ENCODE results near the gene ACSM4. TPM values are rescaled to one million over a fixed set of nuclear protein-coding genes. Genes with fewer than 3 reads are reported as not detected.
"Not testable (repeated sequence)": the region's sequence is repeated elsewhere in the genome, so short reads cannot be mapped to it uniquely, and the experiment has no call there.

Gene ACSM4
- total and polyA plus RNA-seq, 12 donors: not detected

DNA sequence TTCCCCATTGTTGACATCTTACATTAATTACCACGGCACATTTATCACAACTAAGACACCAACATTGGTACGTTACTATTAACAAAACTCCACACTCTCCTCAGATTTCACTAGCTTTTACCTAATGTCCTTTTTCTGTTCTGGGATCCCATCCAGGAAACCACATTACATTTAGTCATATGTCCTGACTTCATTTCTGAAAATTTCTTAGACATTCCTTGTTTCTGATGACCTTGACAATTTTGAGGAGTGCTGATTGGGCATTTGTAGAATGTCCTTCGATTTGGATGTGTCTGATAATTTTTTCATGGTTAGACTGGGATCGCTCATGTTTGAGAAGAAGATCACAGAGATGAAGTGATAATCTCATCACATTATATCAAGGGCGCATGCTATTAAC lies 34.6 kb upstream of the ACSM4 start:
- 51 to 67% (median 53%) methylated on average over 5 of the region's 5 CpGs for WGBS, 4 donors
- no peak for DNase-seq
- Histone ChIP-seq H3K27me3 (no peaks in the 10 kb centered on the region), H3K4me1 (replicated peaks in 1 of 2) (no peaks in the 10 kb centered on the region), H3K36me3 (replicated peaks in 1 of 2) (no peaks in the 10 kb centered on the region), H3K4me3 (no peak overlapping the region), H3K27ac (no peak overlapping the region), H3K9me3 (replicated peaks in 1 of 3) (no peaks in the 10 kb centered on the region)
- TF ChIP-seq CTCF (IDR thresholded peaks at IDR 0.05) (no peak), POLR2A (IDR thresholded peaks at IDR 0.05) (no peak)
- intact Hi-C loops (cut with DNase I): no loop called here

GRCh38 chr12:7271893-7272514 lies 31.9 kb upstream of the ACSM4 start:
- no peak for DNase-seq
- no peaks in the 10 kb centered on the region for H3K4me1 ChIP-seq (replicated peaks in 1 of 2)
- no peaks in the 10 kb centered on the region for H3K27me3 ChIP-seq
- 83 to 90% (median 88%) methylated on average over 5 of the region's 5 CpGs for WGBS, 4 donors
- intact Hi-C loops (cut with DNase I): no loop called here
- H3K9me3 ChIP-seq (replicated peaks in 1 of 3): no peaks in the 10 kb centered on the region
- no peak overlapping the region for H3K4me3 ChIP-seq
- no peaks in the 10 kb centered on the region for H3K36me3 ChIP-seq (replicated peaks in 1 of 2)
- no peak for TF ChIP-seq CTCF (IDR thresholded peaks at IDR 0.05)
- no peak for TF ChIP-seq POLR2A (IDR thresholded peaks at IDR 0.05)
- H3K27ac ChIP-seq: no peak overlapping the region

DNA sequence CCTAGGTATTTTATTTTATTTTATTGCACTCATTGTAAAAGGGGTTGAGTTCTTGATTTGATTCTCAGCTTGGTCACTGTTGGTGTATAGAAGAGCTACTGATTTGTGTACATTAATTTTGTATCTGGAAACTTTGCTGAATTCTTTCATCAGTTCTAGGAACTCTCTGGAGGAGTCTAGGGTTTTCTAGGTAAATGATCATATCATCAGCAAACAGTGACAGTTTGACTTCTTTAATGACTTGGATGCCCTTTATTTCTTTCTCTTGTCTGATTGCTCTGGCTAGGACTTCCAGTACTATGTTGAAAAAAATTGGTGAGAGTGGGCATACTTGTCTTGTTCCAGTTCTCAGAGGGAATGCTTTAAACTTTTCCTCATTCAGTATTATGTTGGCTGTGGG lies 28.4 kb upstream of the ACSM4 start:
- H3K4me1 ChIP-seq (replicated peaks in 1 of 2); DNase-seq; H3K4me3 ChIP-seq; H3K36me3 ChIP-seq (replicated peaks in 1 of 2); intact Hi-C loops (cut with DNase I); H3K27me3 ChIP-seq; H3K9me3 ChIP-seq (replicated peaks in 1 of 3); H3K27ac ChIP-seq: not testable (repeated sequence)

DNA sequence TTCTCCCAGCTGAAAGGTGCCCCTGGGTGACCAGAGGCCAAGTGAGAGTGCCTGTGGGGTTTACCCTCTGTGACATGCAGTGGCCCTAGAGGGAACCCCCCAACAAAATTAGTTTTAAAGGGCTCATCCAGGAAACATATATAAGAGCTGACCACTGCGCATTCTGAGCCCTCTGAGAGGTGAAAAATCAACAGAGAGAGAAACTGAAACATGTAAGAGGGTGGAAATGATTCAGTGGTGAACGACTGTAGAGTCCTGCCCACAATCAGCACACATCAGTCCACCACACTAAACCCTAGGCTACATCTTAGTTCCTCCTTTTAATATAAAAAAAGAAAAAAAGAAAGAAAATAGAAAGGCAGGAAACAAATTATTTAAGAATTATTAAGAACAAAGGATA lies 21.0 kb upstream of the ACSM4 start:
- H3K27ac ChIP-seq: no peak overlapping the region
- no peak for DNase-seq
- H3K4me3 ChIP-seq: no peak overlapping the region
- intact Hi-C loops (cut with DNase I): no loop called here
- no peaks in the 10 kb centered on the region for H3K4me1 ChIP-seq (replicated peaks in 1 of 2)
- peaks cover 3% of the 10 kb centered on the region for H3K27me3 ChIP-seq
- WGBS, 4 donors: 49 to 59% (median 54%) methylated on average over 2 of the region's 2 CpGs
- H3K36me3 ChIP-seq (replicated peaks in 1 of 2): no peaks in the 10 kb centered on the region
- H3K9me3 ChIP-seq (replicated peaks in 1 of 3): no peaks in the 10 kb centered on the region
- no peak for TF ChIP-seq POLR2A (IDR thresholded peaks at IDR 0.05)
- TF ChIP-seq CTCF (IDR thresholded peaks at IDR 0.05): no peak

- no peak for DNase-seq
- Histone ChIP-seq H3K27me3 (no peaks in the 10 kb centered on the region), H3K9me3 (replicated peaks in 1 of 3) (no peaks in the 10 kb centered on the region), H3K4me3 (no peak overlapping the region), H3K4me1 (replicated peaks in 1 of 2) (no peaks in the 10 kb centered on the region), H3K36me3 (replicated peaks in 1 of 2) (no peaks in the 10 kb centered on the region), H3K27ac (no peak overlapping the region)
- no peak for TF ChIP-seq POLR2A (IDR thresholded peaks at IDR 0.05)
- TF ChIP-seq CTCF (IDR thresholded peaks at IDR 0.05): no peak
- intact Hi-C loops (cut with DNase I): no loop called here
- WGBS, 4 donors: 35 to 60% (median 52%) methylated on average over 2 of the region's 2 CpGs
Measured at GRCh38 chr12:7289743-7290142, 14.1 kb upstream of the ACSM4 start.

DNA sequence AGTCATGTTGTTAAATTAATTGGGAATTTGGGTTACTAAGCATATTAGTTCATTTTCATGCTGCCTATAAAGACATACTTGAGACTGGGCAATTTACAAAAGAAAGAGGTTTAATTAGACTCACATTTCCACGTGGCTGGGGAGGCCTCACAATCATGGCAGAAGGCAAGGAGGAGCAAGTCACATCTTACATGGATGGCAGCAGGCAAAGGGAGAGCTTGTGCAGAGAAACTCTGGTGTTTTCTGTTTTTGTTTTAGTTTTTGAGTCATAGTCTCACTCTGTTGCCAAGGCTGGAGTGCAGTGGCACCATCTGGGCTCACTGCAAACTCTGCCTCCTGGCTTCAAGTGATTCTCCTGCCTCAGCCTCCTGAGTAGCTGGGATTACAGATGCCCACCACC lies 13.3 kb upstream of the ACSM4 start:
- H3K36me3 ChIP-seq (replicated peaks in 1 of 2); H3K27me3 ChIP-seq; H3K9me3 ChIP-seq (replicated peaks in 1 of 3); H3K4me1 ChIP-seq (replicated peaks in 1 of 2); DNase-seq; H3K27ac ChIP-seq; H3K4me3 ChIP-seq; intact Hi-C loops (cut with DNase I): not testable (repeated sequence)
- 13 to 32% (median 30%) methylated on average over 1 of the region's 1 CpG for WGBS, 4 donors
